Measurements from ENCODE around the gene FIG4.

FIG4 gene

DNA sequence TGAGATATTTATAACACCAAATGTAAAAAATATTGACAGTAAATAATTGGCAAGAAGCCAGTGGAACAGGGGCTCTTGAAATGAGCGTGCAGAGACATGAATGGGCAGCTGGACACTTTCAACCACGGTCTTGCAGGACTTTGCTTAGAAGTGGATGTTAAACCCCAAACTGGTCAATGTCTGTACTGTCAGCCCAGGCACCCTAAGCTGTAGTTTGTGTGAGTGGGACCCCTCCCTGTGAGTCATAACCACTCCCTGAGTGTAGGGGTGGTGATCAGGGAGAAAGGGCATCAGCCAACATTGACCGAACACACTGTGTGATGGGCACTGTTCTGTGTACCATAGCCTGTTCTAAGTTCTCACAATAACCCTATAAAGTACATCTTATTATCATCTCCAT is 108.6 kb downstream of the FIG4 start:
- TF ChIP-seq LEF1 (IDR thresholded peaks at IDR 0.05; ENCODE audit: borderline replicate concordance), result no peak
- TF ChIP-seq ELF4 (IDR thresholded peaks at IDR 0.05), result no peak
- TF ChIP-seq ZNF384 (IDR thresholded peaks at IDR 0.05), result no peak
- no peak for TF ChIP-seq BHLHE40 (IDR thresholded peaks at IDR 0.05; ENCODE audit: borderline replicate concordance)
- TF ChIP-seq SUZ12 (IDR thresholded peaks at IDR 0.05), result no peak
- TF ChIP-seq ARNT (IDR thresholded peaks at IDR 0.05), result no peak
- no peak for TF ChIP-seq FOXM1 (IDR thresholded peaks at IDR 0.05; ENCODE audit: borderline replicate concordance)
- TF ChIP-seq TARDBP (IDR thresholded peaks at IDR 0.05), result no peak
- TF ChIP-seq, protein P1, sequence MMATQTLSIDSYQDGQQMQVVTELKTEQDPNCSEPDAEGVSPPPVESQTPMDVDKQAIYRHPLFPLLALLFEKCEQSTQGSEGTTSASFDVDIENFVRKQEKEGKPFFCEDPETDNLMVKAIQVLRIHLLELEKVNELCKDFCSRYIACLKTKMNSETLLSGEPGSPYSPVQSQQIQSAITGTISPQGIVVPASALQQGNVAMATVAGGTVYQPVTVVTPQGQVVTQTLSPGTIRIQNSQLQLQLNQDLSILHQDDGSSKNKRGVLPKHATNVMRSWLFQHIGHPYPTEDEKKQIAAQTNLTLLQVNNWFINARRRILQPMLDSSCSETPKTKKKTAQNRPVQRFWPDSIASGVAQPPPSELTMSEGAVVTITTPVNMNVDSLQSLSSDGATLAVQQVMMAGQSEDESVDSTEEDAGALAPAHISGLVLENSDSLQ (IDR thresholded peaks at IDR 0.05), result no peak
- no peak for TF ChIP-seq SP1 (IDR thresholded peaks at IDR 0.05)
- no peak for TF ChIP-seq FOXA1 (IDR thresholded peaks at IDR 0.05)
- TF ChIP-seq NFRKB (IDR thresholded peaks at IDR 0.05), result no peak
- no peak for TF ChIP-seq CTBP1 (IDR thresholded peaks at IDR 0.05; ENCODE audit: borderline replicate concordance)
- no peak for TF ChIP-seq HDGF (IDR thresholded peaks at IDR 0.05; ENCODE audit: borderline replicate concordance)
- TF ChIP-seq FOXK2 (IDR thresholded peaks at IDR 0.05), result no peak
- TF ChIP-seq L3MBTL2 (conservative IDR thresholded peaks at IDR 0.05), result no peak
- DNase-seq (ENCODE audit: extremely low spot score), result no peak
- ChIA-PET POLR2A (no interaction called here), CTCF (no interaction called here)

DNA sequence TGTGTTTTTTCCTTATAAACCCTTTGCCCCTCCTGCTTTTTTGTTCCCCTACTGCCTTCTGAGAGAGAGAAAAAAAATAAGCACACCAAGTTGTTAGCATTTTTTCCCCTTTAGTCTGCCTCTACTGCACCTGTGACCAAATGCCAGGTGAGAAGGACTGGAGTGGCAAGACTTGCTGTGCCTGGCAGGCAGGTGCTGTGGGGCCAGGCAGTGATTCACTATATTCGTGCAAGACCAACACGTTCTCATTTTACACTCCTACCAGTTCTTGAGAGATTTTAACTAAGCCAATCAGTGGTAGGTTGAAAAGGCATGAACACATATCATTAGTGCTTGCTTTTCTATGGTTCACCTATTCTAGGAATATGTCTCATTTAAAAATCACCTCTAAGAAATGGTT is 109.7 kb downstream of the FIG4 start:
- TF ChIP-seq ZNF384 (IDR thresholded peaks at IDR 0.05), result no peak
- no peak for TF ChIP-seq FOXA1 (IDR thresholded peaks at IDR 0.05)
- TF ChIP-seq TARDBP (IDR thresholded peaks at IDR 0.05), result no peak
- no peak for TF ChIP-seq NFRKB (IDR thresholded peaks at IDR 0.05)
- TF ChIP-seq BHLHE40 (IDR thresholded peaks at IDR 0.05; ENCODE audit: borderline replicate concordance), result no peak
- no peak for TF ChIP-seq LEF1 (IDR thresholded peaks at IDR 0.05; ENCODE audit: borderline replicate concordance)
- no peak for TF ChIP-seq L3MBTL2 (conservative IDR thresholded peaks at IDR 0.05)
- TF ChIP-seq ARNT (IDR thresholded peaks at IDR 0.05), result no peak
- no peak for TF ChIP-seq SUZ12 (IDR thresholded peaks at IDR 0.05)
- TF ChIP-seq CTBP1 (IDR thresholded peaks at IDR 0.05; ENCODE audit: borderline replicate concordance), result no peak
- TF ChIP-seq FOXK2 (IDR thresholded peaks at IDR 0.05), result no peak
- TF ChIP-seq, protein P1 (IDR thresholded peaks at IDR 0.05), result no peak
- no peak for TF ChIP-seq HDGF (IDR thresholded peaks at IDR 0.05; ENCODE audit: borderline replicate concordance)
- no peak for TF ChIP-seq FOXM1 (IDR thresholded peaks at IDR 0.05; ENCODE audit: borderline replicate concordance)
- TF ChIP-seq SP1 (IDR thresholded peaks at IDR 0.05), result no peak
- TF ChIP-seq ELF4 (IDR thresholded peaks at IDR 0.05), result no peak
- CTCF ChIA-PET, result no interaction called here
- DNase-seq (ENCODE audit: extremely low spot score), result no peak
- POLR2A ChIA-PET, result no interaction called here

GRCh38 chr6:109801794-109802193 is 110.7 kb downstream of the FIG4 start:
- DNase-seq (ENCODE audit: extremely low spot score), result no peak
- CTCF ChIA-PET, result no interaction called here
- POLR2A ChIA-PET, result interaction anchor here (1.0 kb wide), 1 partner anchor 42 kb away, joined by 3 read pairs; no protein-coding TSS in a partner anchor
- TF ChIP-seq ARNT (IDR thresholded peaks at IDR 0.05) (no peak), TARDBP (IDR thresholded peaks at IDR 0.05) (no peak), FOXM1 (IDR thresholded peaks at IDR 0.05; ENCODE audit: borderline replicate concordance) (no peak), ZNF384 (IDR thresholded peaks at IDR 0.05) (no peak), NFRKB (IDR thresholded peaks at IDR 0.05) (no peak), L3MBTL2 (conservative IDR thresholded peaks at IDR 0.05) (no peak), LEF1 (IDR thresholded peaks at IDR 0.05; ENCODE audit: borderline replicate concordance) (no peak), HDGF (IDR thresholded peaks at IDR 0.05; ENCODE audit: borderline replicate concordance) (no peak), BHLHE40 (IDR thresholded peaks at IDR 0.05; ENCODE audit: borderline replicate concordance) (no peak)
- TF ChIP-seq, protein P1 (IDR thresholded peaks at IDR 0.05), result no peak

DNA sequence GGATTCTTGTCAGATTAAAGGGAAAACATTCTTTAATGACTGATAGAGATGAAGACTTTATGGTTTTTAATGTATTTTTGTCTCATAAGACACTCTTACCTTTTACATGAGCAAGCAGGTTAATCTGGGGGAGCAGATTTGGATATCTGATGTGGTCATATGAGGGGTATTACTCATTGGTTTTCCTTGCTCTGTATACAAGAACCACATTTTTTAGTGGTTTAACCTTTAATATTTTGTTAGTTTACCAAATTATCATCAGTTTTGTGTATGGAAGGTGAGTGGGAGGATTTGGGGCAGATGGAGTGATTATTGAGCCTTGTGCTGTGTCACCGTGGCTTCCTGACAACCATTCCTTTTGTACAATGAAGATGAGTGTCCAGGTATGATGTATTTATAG is 112.9 kb downstream of the FIG4 start:
- no peak for DNase-seq (ENCODE audit: extremely low spot score)
- TF ChIP-seq HDGF (IDR thresholded peaks at IDR 0.05; ENCODE audit: borderline replicate concordance), result no peak
- TF ChIP-seq LEF1 (IDR thresholded peaks at IDR 0.05; ENCODE audit: borderline replicate concordance), result no peak
- no peak for TF ChIP-seq TARDBP (IDR thresholded peaks at IDR 0.05)
- no peak for TF ChIP-seq SUZ12 (IDR thresholded peaks at IDR 0.05)
- no peak for TF ChIP-seq ELF4 (IDR thresholded peaks at IDR 0.05)
- no peak for TF ChIP-seq ARNT (IDR thresholded peaks at IDR 0.05)
- no peak for TF ChIP-seq SP1 (IDR thresholded peaks at IDR 0.05)
- no peak for TF ChIP-seq L3MBTL2 (conservative IDR thresholded peaks at IDR 0.05)
- TF ChIP-seq ZNF384 (IDR thresholded peaks at IDR 0.05), result no peak
- no peak for TF ChIP-seq NFRKB (IDR thresholded peaks at IDR 0.05)
- no peak for TF ChIP-seq FOXM1 (IDR thresholded peaks at IDR 0.05; ENCODE audit: borderline replicate concordance)
- CTCF ChIA-PET, result no interaction called here
- POLR2A ChIA-PET, result no interaction called here

DNA sequence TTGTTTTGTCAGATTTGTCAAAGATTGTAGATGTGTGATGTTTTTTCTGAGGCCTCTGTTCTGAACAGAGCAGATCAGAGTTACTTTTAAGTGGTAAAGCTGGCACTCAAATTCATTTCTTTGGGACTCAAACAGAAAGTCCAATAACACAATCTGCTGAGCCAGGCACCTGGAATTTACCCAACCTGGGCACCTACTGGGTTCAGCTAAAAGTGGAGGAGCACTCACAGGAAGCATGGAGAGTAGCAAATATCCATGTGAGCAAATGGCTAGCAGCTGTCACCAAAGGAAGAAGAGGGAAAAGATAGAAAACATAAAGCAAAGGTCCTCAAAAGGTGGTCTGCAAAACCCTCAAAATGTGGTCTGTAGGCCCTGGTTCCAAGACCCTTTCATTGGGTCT is 116.8 kb downstream of the FIG4 start:
- CTCF ChIA-PET, result no interaction called here
- POLR2A ChIA-PET, result no interaction called here
- TF ChIP-seq ARNT (IDR thresholded peaks at IDR 0.05), result no peak
- TF ChIP-seq LEF1 (IDR thresholded peaks at IDR 0.05; ENCODE audit: borderline replicate concordance), result no peak
- TF ChIP-seq NFRKB (IDR thresholded peaks at IDR 0.05), result no peak
- TF ChIP-seq ZNF384 (IDR thresholded peaks at IDR 0.05), result no peak
- TF ChIP-seq CTBP1 (IDR thresholded peaks at IDR 0.05; ENCODE audit: borderline replicate concordance), result no peak
- no peak for TF ChIP-seq TARDBP (IDR thresholded peaks at IDR 0.05)
- no peak for TF ChIP-seq L3MBTL2 (conservative IDR thresholded peaks at IDR 0.05)
- TF ChIP-seq, protein P1 (IDR thresholded peaks at IDR 0.05), result no peak
- TF ChIP-seq ELF4 (IDR thresholded peaks at IDR 0.05), result no peak
- no peak for TF ChIP-seq BHLHE40 (IDR thresholded peaks at IDR 0.05; ENCODE audit: borderline replicate concordance)
- TF ChIP-seq HDGF (IDR thresholded peaks at IDR 0.05; ENCODE audit: borderline replicate concordance), result no peak
- TF ChIP-seq FOXA1 (IDR thresholded peaks at IDR 0.05), result no peak
- no peak for TF ChIP-seq SP1 (IDR thresholded peaks at IDR 0.05)
- TF ChIP-seq FOXM1 (IDR thresholded peaks at IDR 0.05; ENCODE audit: borderline replicate concordance), result no peak
- no peak for TF ChIP-seq SUZ12 (IDR thresholded peaks at IDR 0.05)
- TF ChIP-seq FOXK2 (IDR thresholded peaks at IDR 0.05), result no peak
- no peak for DNase-seq (ENCODE audit: extremely low spot score)
